ENCODE data around the gene RFPL1. TPM values are rescaled to one million over a fixed set of nuclear protein-coding genes. Genes with fewer than 3 reads are reported as not detected.

Gene RFPL1
- total and polyA plus RNA-seq, 2 experiments from 2014 or later = not detected

DNA sequence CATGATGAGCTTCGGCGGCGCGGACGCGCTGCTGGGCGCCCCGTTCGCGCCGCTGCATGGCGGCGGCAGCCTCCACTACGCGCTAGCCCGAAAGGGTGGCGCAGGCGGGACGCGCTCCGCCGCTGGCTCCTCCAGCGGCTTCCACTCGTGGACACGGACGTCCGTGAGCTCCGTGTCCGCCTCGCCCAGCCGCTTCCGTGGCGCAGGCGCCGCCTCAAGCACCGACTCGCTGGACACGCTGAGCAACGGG, 41.8 kb downstream of the RFPL1 start:
- H3K4me1 Mint-ChIP-seq = peaks cover 41% of the 10 kb centered on the region
- peaks cover 10% of the 10 kb centered on the region; the same call in 2 of the 3 replicates for H3K9me3 Mint-ChIP-seq
- no peak overlapping the region for H3K27ac Mint-ChIP-seq
- no peak for ATAC-seq
- H3K36me3 Mint-ChIP-seq (ENCODE audit: low read depth) = peaks cover 8% of the 10 kb centered on the region; the same call in 2 of the 3 replicates
- peak overlapping the region; percentile 26; the same call in 2 of the 3 replicates for H3K4me3 Mint-ChIP-seq
- Histone ChIP-seq H3K4me2 (peak overlapping the region; percentile 87), H3K27ac (ENCODE audit: low read depth) (no peak overlapping the region), H3K79me2 (replicated peaks; ENCODE audit: insufficient read depth) (no peaks in the 10 kb centered on the region), H3F3A (replicated peaks; ENCODE audit: low read depth) (peaks cover 7% of the 10 kb centered on the region; the same call in 1 of the 2 replicates), H3K36me3 (ENCODE audit: insufficient read depth) (no peaks in the 10 kb centered on the region), H2AFZ (peak overlapping the region; percentile 94; the same call in 1 of the 2 replicates), H3K4me1 (ENCODE audit: insufficient read depth) (peaks cover 28% of the 10 kb centered on the region), H3K4me3 (peak overlapping the region; percentile 65), H4K20me1 (replicated peaks; ENCODE audit: insufficient read depth) (no peaks in the 10 kb centered on the region; the same call in 1 of the 2 replicates), H3K9me2 (ENCODE audit: insufficient read depth) (no peaks in the 10 kb centered on the region), H3K27me3 (ENCODE audit: insufficient read depth) (peaks cover 56% of the 10 kb centered on the region)
- TF ChIP-seq, protein P1, sequence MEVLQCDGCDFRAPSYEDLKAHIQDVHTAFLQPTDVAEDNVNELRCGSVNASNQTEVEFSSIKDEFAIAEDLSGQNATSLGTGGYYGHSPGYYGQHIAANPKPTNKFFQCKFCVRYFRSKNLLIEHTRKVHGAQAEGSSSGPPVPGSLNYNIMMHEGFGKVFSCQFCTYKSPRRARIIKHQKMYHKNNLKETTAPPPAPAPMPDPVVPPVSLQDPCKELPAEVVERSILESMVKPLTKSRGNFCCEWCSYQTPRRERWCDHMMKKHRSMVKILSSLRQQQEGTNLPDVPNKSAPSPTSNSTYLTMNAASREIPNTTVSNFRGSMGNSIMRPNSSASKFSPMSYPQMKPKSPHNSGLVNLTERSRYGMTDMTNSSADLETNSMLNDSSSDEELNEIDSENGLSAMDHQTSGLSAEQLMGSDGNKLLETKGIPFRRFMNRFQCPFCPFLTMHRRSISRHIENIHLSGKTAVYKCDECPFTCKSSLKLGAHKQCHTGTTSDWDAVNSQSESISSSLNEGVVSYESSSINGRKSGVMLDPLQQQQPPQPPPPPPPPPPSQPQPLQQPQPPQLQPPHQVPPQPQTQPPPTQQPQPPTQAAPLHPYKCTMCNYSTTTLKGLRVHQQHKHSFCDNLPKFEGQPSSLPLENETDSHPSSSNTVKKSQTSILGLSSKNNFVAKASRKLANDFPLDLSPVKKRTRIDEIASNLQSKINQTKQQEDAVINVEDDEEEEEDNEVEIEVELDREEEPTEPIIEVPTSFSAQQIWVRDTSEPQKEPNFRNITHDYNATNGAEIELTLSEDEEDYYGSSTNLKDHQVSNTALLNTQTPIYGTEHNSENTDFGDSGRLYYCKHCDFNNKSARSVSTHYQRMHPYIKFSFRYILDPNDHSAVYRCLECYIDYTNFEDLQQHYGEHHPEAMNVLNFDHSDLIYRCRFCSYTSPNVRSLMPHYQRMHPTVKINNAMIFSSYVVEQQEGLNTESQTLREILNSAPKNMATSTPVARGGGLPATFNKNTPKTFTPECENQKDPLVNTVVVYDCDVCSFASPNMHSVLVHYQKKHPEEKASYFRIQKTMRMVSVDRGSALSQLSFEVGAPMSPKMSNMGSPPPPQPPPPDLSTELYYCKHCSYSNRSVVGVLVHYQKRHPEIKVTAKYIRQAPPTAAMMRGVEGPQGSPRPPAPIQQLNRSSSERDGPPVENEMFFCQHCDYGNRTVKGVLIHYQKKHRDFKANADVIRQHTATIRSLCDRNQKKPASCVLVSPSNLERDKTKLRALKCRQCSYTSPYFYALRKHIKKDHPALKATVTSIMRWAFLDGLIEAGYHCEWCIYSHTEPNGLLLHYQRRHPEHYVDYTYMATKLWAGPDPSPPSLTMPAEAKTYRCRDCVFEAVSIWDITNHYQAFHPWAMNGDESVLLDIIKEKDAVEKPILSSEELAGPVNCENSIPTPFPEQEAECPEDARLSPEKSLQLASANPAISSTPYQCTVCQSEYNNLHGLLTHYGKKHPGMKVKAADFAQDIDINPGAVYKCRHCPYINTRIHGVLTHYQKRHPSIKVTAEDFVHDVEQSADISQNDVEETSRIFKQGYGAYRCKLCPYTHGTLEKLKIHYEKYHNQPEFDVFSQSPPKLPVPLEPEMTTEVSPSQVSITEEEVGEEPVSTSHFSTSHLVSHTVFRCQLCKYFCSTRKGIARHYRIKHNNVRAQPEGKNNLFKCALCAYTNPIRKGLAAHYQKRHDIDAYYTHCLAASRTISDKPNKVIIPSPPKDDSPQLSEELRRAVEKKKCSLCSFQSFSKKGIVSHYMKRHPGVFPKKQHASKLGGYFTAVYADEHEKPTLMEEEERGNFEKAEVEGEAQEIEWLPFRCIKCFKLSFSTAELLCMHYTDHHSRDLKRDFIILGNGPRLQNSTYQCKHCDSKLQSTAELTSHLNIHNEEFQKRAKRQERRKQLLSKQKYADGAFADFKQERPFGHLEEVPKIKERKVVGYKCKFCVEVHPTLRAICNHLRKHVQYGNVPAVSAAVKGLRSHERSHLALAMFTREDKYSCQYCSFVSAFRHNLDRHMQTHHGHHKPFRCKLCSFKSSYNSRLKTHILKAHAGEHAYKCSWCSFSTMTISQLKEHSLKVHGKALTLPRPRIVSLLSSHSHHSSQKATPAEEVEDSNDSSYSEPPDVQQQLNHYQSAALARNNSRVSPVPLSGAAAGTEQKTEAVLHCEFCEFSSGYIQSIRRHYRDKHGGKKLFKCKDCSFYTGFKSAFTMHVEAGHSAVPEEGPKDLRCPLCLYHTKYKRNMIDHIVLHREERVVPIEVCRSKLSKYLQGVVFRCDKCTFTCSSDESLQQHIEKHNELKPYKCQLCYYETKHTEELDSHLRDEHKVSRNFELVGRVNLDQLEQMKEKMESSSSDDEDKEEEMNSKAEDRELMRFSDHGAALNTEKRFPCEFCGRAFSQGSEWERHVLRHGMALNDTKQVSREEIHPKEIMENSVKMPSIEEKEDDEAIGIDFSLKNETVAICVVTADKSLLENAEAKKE (CRISPR knock-in tag; IDR thresholded peaks at IDR 0.05) = no peak
- TF ChIP-seq STAT1 (IDR thresholded peaks at IDR 0.05; ENCODE audit: unreplicated experiment) (no peak), EZH2phosphoT487 (IDR thresholded peaks at IDR 0.05; ENCODE audit: unreplicated experiment) (no peak), CREB1 (CRISPR knock-in tag; IDR thresholded peaks at IDR 0.05; ENCODE audit: low read depth) (no peak), ZNF331 (CRISPR knock-in tag; IDR thresholded peaks at IDR 0.05; ENCODE audit: low read depth) (no peak), ZNF114 (CRISPR knock-in tag; IDR thresholded peaks at IDR 0.05) (no peak), POLR2AphosphoS5 (IDR thresholded peaks at IDR 0.05; ENCODE audit: low read depth) (no peak), JUNB (IDR thresholded peaks at IDR 0.05; ENCODE audit: unreplicated experiment) (no peak), EZH2 (IDR thresholded peaks at IDR 0.05; ENCODE audit: low read depth, unreplicated experiment) (no peak), NANOG (IDR thresholded peaks at IDR 0.05; ENCODE audit: borderline replicate concordance) (no peak)
- TF ChIP-seq, protein P2, sequence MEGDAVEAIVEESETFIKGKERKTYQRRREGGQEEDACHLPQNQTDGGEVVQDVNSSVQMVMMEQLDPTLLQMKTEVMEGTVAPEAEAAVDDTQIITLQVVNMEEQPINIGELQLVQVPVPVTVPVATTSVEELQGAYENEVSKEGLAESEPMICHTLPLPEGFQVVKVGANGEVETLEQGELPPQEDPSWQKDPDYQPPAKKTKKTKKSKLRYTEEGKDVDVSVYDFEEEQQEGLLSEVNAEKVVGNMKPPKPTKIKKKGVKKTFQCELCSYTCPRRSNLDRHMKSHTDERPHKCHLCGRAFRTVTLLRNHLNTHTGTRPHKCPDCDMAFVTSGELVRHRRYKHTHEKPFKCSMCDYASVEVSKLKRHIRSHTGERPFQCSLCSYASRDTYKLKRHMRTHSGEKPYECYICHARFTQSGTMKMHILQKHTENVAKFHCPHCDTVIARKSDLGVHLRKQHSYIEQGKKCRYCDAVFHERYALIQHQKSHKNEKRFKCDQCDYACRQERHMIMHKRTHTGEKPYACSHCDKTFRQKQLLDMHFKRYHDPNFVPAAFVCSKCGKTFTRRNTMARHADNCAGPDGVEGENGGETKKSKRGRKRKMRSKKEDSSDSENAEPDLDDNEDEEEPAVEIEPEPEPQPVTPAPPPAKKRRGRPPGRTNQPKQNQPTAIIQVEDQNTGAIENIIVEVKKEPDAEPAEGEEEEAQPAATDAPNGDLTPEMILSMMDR (conservative IDR thresholded peaks at IDR 0.05; ENCODE audit: low read depth in 2 of 2) = no peak
- TF ChIP-seq, protein P3, sequence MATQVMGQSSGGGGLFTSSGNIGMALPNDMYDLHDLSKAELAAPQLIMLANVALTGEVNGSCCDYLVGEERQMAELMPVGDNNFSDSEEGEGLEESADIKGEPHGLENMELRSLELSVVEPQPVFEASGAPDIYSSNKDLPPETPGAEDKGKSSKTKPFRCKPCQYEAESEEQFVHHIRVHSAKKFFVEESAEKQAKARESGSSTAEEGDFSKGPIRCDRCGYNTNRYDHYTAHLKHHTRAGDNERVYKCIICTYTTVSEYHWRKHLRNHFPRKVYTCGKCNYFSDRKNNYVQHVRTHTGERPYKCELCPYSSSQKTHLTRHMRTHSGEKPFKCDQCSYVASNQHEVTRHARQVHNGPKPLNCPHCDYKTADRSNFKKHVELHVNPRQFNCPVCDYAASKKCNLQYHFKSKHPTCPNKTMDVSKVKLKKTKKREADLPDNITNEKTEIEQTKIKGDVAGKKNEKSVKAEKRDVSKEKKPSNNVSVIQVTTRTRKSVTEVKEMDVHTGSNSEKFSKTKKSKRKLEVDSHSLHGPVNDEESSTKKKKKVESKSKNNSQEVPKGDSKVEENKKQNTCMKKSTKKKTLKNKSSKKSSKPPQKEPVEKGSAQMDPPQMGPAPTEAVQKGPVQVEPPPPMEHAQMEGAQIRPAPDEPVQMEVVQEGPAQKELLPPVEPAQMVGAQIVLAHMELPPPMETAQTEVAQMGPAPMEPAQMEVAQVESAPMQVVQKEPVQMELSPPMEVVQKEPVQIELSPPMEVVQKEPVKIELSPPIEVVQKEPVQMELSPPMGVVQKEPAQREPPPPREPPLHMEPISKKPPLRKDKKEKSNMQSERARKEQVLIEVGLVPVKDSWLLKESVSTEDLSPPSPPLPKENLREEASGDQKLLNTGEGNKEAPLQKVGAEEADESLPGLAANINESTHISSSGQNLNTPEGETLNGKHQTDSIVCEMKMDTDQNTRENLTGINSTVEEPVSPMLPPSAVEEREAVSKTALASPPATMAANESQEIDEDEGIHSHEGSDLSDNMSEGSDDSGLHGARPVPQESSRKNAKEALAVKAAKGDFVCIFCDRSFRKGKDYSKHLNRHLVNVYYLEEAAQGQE (IDR thresholded peaks at IDR 0.05; ENCODE audit: unreplicated experiment) = no peak
- TF ChIP-seq, protein P4, sequence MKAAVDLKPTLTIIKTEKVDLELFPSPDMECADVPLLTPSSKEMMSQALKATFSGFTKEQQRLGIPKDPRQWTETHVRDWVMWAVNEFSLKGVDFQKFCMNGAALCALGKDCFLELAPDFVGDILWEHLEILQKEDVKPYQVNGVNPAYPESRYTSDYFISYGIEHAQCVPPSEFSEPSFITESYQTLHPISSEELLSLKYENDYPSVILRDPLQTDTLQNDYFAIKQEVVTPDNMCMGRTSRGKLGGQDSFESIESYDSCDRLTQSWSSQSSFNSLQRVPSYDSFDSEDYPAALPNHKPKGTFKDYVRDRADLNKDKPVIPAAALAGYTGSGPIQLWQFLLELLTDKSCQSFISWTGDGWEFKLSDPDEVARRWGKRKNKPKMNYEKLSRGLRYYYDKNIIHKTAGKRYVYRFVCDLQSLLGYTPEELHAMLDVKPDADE (IDR thresholded peaks at IDR 0.05) = no peak
- H3K27me3 Mint-ChIP-seq (ENCODE audit: insufficient read depth, low read depth, poor library complexity) = peaks cover 62% of the 10 kb centered on the region
- DNase-seq (ENCODE audit: low spot score) = no peak
